ENCODE data around the gene SPTSSA. TPM values are rescaled to one million over a fixed set of nuclear protein-coding genes. Genes with fewer than 3 reads are reported as not detected.
"Not testable (repeated sequence)": the region's sequence is repeated elsewhere in the genome, so short reads cannot be mapped to it uniquely, and the experiment has no call there.

Gene SPTSSA
- total RNA-seq, 2 experiments from 2014 or later: 11.0 to 12.4 TPM

GRCh38 chr14:34436118-34436905 is 25.7 kb downstream of the SPTSSA start:
- CTCF ChIA-PET: interaction anchor here (0.7 to 1.1 kb wide), 2 partner anchors 36 to 105 kb away, joined by 3 to 4 read pairs; no protein-coding TSS in a partner anchor

GRCh38 chr14:34433957-34434356 is 28.1 kb downstream of the SPTSSA start:
- CTCF ChIA-PET: interaction anchor here (0.6 kb wide), 1 partner anchor 303 kb away, joined by 3 read pairs; no protein-coding TSS in a partner anchor
- H3K9me3 Mint-ChIP-seq: no peaks in the 10 kb centered on the region
- no peak for DNase-seq
- H3K27me3 Mint-ChIP-seq: no peaks in the 10 kb centered on the region
- H3K27ac Mint-ChIP-seq: no peak overlapping the region
- no peaks in the 10 kb centered on the region for H3K4me1 Mint-ChIP-seq
- H3K36me3 Mint-ChIP-seq (ENCODE audit: low read depth): peaks cover 3% of the 10 kb centered on the region
- no peak overlapping the region for H3K4me3 Mint-ChIP-seq
- POLR2A ChIA-PET: no interaction called here

More at GRCh38 chr14:34436118-34436905, 25.7 kb downstream of the SPTSSA start:
- POLR2A ChIA-PET: no interaction called here
- no peaks in the 10 kb centered on the region for H3K4me1 Mint-ChIP-seq
- no peaks in the 10 kb centered on the region for H3K27me3 Mint-ChIP-seq
- H3K27ac Mint-ChIP-seq: no peak overlapping the region
- H3K9me3 Mint-ChIP-seq: no peaks in the 10 kb centered on the region
- no peak for DNase-seq
- H3K4me3 Mint-ChIP-seq: no peak overlapping the region
- peaks cover 3% of the 10 kb centered on the region for H3K36me3 Mint-ChIP-seq (ENCODE audit: low read depth)

- H3K4me3 Mint-ChIP-seq; CTCF ChIA-PET; H3K27ac Mint-ChIP-seq; H3K4me1 Mint-ChIP-seq; H3K9me3 Mint-ChIP-seq; H3K27me3 Mint-ChIP-seq; DNase-seq; POLR2A ChIA-PET; H3K36me3 Mint-ChIP-seq (ENCODE audit: low read depth): not testable (repeated sequence)
Measured at GRCh38 chr14:34428102-34428466, 34.0 kb downstream of the SPTSSA start.

- Mint-ChIP-seq H3K27me3 (peaks cover 1% of the 10 kb centered on the region), H3K4me1 (no peaks in the 10 kb centered on the region), H3K9me3 (no peaks in the 10 kb centered on the region), H3K36me3 (ENCODE audit: low read depth) (no peaks in the 10 kb centered on the region), H3K4me3 (no peak overlapping the region), H3K27ac (no peak overlapping the region)
- CTCF ChIA-PET: interaction anchor here (0.6 kb wide), 2 partner anchors 72 to 100 kb away, joined by 3 to 4 read pairs; no protein-coding TSS in a partner anchor
- no peak for DNase-seq
- POLR2A ChIA-PET: no interaction called here
Measured at GRCh38 chr14:34426313-34427295, 35.4 kb downstream of the SPTSSA start.

GRCh38 chr14:34425095-34425851 is 36.8 kb downstream of the SPTSSA start:
- no peak for DNase-seq
- H3K4me1 Mint-ChIP-seq: no peaks in the 10 kb centered on the region
- no peaks in the 10 kb centered on the region for H3K36me3 Mint-ChIP-seq (ENCODE audit: low read depth)
- POLR2A ChIA-PET: no interaction called here
- H3K9me3 Mint-ChIP-seq: peaks cover 2% of the 10 kb centered on the region
- CTCF ChIA-PET: no interaction called here
- no peak overlapping the region for H3K4me3 Mint-ChIP-seq
- no peak overlapping the region for H3K27ac Mint-ChIP-seq
- peaks cover 6% of the 10 kb centered on the region for H3K27me3 Mint-ChIP-seq

- ChIA-PET CTCF (no interaction called here), POLR2A (no interaction called here)
- H3K4me1 Mint-ChIP-seq: no peaks in the 10 kb centered on the region
- no peak overlapping the region for H3K27ac Mint-ChIP-seq
- no peak for DNase-seq
- H3K27me3 Mint-ChIP-seq: peaks cover 6% of the 10 kb centered on the region
- no peak overlapping the region for H3K4me3 Mint-ChIP-seq
- no peaks in the 10 kb centered on the region for H3K36me3 Mint-ChIP-seq (ENCODE audit: low read depth)
- H3K9me3 Mint-ChIP-seq: peaks cover 2% of the 10 kb centered on the region
Measured at GRCh38 chr14:34424488-34424887, 37.6 kb downstream of the SPTSSA start.

GRCh38 chr14:34423445-34423844 is 38.6 kb downstream of the SPTSSA start:
- POLR2A ChIA-PET: no interaction called here
- CTCF ChIA-PET: no interaction called here
- DNase-seq: no peak
- Mint-ChIP-seq H3K9me3 (peaks cover 2% of the 10 kb centered on the region), H3K4me3 (no peak overlapping the region), H3K4me1 (no peaks in the 10 kb centered on the region), H3K27ac (no peak overlapping the region), H3K36me3 (ENCODE audit: low read depth) (no peaks in the 10 kb centered on the region), H3K27me3 (peaks cover 8% of the 10 kb centered on the region)

- Mint-ChIP-seq H3K9me3 (peaks cover 2% of the 10 kb centered on the region), H3K36me3 (ENCODE audit: low read depth) (no peaks in the 10 kb centered on the region), H3K27ac (no peak overlapping the region), H3K27me3 (peaks cover 15% of the 10 kb centered on the region), H3K4me1 (no peaks in the 10 kb centered on the region), H3K4me3 (no peak overlapping the region)
- CTCF ChIA-PET: no interaction called here
- no peak for DNase-seq
- POLR2A ChIA-PET: no interaction called here
Measured at GRCh38 chr14:34420547-34421150, 41.4 kb downstream of the SPTSSA start.

GRCh38 chr14:34409721-34410120 is 52.3 kb downstream of the SPTSSA start:
- no peaks in the 10 kb centered on the region for H3K4me1 Mint-ChIP-seq
- H3K27ac Mint-ChIP-seq: no peak overlapping the region

GRCh38 chr14:34407951-34408350 is 54.1 kb downstream of the SPTSSA start:
- ChIA-PET POLR2A (no interaction called here), CTCF (no interaction called here)
- no peaks in the 10 kb centered on the region for H3K4me1 Mint-ChIP-seq
- peaks cover 5% of the 10 kb centered on the region for H3K9me3 Mint-ChIP-seq
- H3K4me3 Mint-ChIP-seq: no peak overlapping the region
- H3K27ac Mint-ChIP-seq: no peak overlapping the region
- H3K27me3 Mint-ChIP-seq: peaks cover 3% of the 10 kb centered on the region
- no peaks in the 10 kb centered on the region for H3K36me3 Mint-ChIP-seq (ENCODE audit: low read depth)
- no peak for DNase-seq

More at GRCh38 chr14:34409721-34410120, 52.3 kb downstream of the SPTSSA start:
- CTCF ChIA-PET: no interaction called here
- no peaks in the 10 kb centered on the region for H3K36me3 Mint-ChIP-seq (ENCODE audit: low read depth)
- POLR2A ChIA-PET: no interaction called here
- no peak for DNase-seq
- H3K9me3 Mint-ChIP-seq: peaks cover 5% of the 10 kb centered on the region
- no peak overlapping the region for H3K4me3 Mint-ChIP-seq
- H3K27me3 Mint-ChIP-seq: peaks cover 3% of the 10 kb centered on the region

- DNase-seq: no peak
- H3K4me3 Mint-ChIP-seq: no peak overlapping the region
- ChIA-PET CTCF (no interaction called here), POLR2A (interaction anchor here (0.6 kb wide), 1 partner anchor 66 kb away, joined by 7 read pairs; no protein-coding TSS in a partner anchor)
- H3K36me3 Mint-ChIP-seq (ENCODE audit: low read depth): no peaks in the 10 kb centered on the region
- H3K4me1 Mint-ChIP-seq: no peaks in the 10 kb centered on the region
- H3K27ac Mint-ChIP-seq: no peak overlapping the region
- peaks cover 3% of the 10 kb centered on the region for H3K27me3 Mint-ChIP-seq
- H3K9me3 Mint-ChIP-seq: no peaks in the 10 kb centered on the region
Measured at GRCh38 chr14:34404416-34404815, 57.6 kb downstream of the SPTSSA start.

- Mint-ChIP-seq H3K4me1 (no peaks in the 10 kb centered on the region), H3K4me3 (no peak overlapping the region), H3K9me3 (no peaks in the 10 kb centered on the region), H3K27me3 (peaks cover 3% of the 10 kb centered on the region), H3K27ac (no peak overlapping the region), H3K36me3 (ENCODE audit: low read depth) (no peaks in the 10 kb centered on the region)
- no peak for DNase-seq
- ChIA-PET POLR2A (no interaction called here), CTCF (no interaction called here)
Measured at GRCh38 chr14:34403646-34404045, 58.4 kb downstream of the SPTSSA start.

Measured in activated CD4-positive, alpha-beta T cell treated with anti-CD3 and anti-CD28 coated beads, Interleukin-2, amount 10 ng/mL, durations not matched to agents 7 days and 5 days (primary cell).